VCaP (cell line): Measurements from ENCODE around the gene THOC5.

ENCODE experiments used
- H3K27ac ChIP-seq: fragments of 450-650 bp; 2 replicates; pipeline ENCODE4 v1.5.1; 2017
- TF ChIP-seq, protein P1 (sequence below): fragments of 450-650 bp; conservative IDR thresholded peaks from 2 replicates; pipeline ENCODE4 v1.5.1; 2017; ENCODE audit warnings: mild to moderate bottlenecking, moderate library complexity

Gene THOC5

DNA sequence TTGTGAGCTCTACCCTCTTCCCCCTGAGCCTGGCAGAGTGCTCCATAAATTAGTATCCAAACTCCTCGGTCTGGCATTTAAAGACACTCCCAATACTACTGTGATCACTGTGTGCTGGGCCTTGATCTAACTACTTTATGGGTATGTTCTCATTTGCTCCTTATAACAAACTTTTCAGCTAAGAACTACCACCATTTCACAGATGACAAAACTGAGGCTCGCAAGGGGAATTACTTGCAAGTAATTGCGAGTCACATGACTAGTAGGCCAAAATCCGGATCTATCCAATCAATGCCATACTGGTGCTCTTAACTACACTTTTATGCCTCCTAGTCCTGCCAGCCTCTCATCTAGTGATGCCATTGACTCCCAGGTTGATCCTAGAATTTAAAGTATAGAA lies 3.6 kb downstream of the THOC5 start:
- H3K27ac ChIP-seq: no peak overlapping the region
- TF ChIP-seq, protein P1, sequence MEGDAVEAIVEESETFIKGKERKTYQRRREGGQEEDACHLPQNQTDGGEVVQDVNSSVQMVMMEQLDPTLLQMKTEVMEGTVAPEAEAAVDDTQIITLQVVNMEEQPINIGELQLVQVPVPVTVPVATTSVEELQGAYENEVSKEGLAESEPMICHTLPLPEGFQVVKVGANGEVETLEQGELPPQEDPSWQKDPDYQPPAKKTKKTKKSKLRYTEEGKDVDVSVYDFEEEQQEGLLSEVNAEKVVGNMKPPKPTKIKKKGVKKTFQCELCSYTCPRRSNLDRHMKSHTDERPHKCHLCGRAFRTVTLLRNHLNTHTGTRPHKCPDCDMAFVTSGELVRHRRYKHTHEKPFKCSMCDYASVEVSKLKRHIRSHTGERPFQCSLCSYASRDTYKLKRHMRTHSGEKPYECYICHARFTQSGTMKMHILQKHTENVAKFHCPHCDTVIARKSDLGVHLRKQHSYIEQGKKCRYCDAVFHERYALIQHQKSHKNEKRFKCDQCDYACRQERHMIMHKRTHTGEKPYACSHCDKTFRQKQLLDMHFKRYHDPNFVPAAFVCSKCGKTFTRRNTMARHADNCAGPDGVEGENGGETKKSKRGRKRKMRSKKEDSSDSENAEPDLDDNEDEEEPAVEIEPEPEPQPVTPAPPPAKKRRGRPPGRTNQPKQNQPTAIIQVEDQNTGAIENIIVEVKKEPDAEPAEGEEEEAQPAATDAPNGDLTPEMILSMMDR: no peak

DNA sequence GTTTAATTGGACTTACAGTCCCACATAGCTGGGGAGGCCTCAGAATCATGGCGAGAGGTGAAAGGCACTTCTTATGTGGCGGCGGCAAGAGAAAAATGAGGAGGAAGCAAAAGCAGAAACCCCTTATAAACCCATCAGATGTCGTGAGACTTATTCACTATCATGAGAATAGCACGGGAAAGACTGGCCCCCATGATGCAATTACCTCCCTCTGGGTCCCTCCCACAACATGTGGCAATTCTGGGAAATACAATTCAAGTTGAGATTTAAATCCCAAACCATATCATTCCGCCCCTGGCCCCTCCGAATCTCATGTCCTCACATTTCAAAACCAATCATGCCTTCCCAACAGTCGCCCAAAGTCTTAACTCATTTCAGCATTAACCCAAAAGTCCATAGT lies 8.5 kb downstream of the THOC5 start:
- H3K27ac ChIP-seq: peak overlapping the region; percentile 19; the same call in 1 of the 2 replicates

GRCh38 chr22:29541845-29542244 lies 11.7 kb downstream of the THOC5 start:
- TF ChIP-seq, protein P1: no peak

GRCh38 chr22:29539105-29539504 lies 14.5 kb downstream of the THOC5 start:
- TF ChIP-seq, protein P1: no peak
- no peak overlapping the region for H3K27ac ChIP-seq

More at GRCh38 chr22:29541845-29542244, 11.7 kb downstream of the THOC5 start:
- no peak overlapping the region for H3K27ac ChIP-seq

DNA sequence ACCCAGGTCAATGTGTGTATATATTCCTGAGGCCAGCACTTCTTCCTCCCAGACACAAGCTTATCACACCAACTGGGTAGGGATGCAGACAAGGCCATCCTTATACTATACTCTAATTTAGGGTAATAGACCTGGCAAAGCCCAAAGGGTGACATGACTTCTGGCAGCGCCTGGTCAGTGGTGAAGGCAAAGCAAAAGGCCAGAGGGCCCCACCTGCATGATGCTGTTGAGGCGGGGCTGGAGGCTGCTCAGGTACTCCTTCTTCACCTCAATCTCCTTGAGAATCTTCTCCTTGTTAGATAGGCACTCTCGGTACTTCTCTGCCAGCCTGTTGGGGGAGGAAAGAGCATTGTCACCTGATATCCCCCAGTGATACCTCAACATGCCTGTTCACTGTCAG lies 17.1 kb downstream of the THOC5 start:
- TF ChIP-seq, protein P1: no peak
- H3K27ac ChIP-seq: no peak overlapping the region

DNA sequence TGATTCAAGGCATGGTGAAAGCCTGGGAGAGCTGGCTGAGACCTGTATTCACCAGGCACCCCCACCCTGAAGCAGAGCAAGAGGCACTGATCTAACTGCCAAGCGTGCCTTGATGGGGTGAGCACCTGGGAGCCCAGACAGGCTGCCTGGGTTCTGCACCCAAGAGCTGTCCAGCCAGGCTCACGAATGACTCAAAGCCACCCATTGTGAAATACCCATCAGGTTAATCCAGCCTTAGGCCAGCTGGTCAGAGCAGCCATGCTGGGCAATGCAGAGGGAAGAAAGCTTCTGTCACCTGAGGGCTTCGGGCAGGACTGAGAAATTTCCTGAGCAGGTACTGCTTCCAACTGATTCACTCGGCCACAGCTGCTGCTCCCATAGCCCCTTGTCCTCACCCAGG lies 22.1 kb downstream of the THOC5 start:
- H3K27ac ChIP-seq: no peak overlapping the region
- TF ChIP-seq, protein P1: no peak

GRCh38 chr22:29530716-29531115 lies 22.8 kb downstream of the THOC5 start:
- TF ChIP-seq, protein P1: no peak
- no peak overlapping the region for H3K27ac ChIP-seq

GRCh38 chr22:29528144-29528543 lies 25.4 kb downstream of the THOC5 start:
- TF ChIP-seq, protein P1: no peak
- peak overlapping the region; percentile 69 for H3K27ac ChIP-seq
